ENCODE results near the gene MAT2A.
A peak's percentile ranks its signal among the peaks of the same experiment; 100 is the strongest.

DNA sequence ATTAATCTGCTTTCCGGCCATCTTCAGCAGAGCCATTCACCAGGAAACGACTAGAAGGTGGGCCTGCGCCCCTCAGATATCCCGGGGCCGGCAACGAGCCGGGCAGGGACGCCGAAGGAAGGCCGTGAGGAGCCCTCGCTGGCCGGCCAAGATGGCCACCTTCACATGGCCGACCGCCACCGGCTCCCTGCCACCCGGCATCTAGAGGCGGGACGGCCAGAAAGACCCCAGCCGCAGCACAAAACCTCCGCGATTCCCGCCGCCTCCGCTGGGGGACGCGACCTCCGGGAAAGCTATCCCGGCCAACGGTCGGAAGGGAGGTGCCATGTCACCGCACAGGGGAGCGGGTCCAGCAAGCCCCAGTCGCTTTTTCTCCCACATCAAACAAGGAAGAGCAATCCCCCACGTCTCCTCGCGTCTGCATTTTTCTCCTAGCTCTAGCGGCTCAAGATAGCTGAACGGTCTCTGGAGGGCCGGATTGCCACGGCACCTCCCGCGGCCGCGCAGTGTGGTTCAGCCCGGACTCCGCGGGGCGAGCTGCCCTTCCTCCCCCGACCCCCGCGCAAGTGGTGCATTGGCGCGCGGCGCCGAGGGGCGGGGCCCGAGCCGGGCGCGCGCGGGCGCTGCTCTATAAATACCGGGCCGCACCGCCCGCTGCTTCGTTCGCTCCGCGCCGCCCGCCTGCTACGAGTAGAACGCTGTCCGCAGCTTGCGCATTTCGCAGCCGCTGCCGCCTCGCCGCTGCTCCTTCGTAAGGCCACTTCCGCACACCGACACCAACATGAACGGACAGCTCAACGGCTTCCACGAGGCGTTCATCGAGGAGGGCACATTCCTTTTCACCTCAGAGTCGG lies at the start of gene MAT2A:
- TF ChIP-seq, protein P1, sequence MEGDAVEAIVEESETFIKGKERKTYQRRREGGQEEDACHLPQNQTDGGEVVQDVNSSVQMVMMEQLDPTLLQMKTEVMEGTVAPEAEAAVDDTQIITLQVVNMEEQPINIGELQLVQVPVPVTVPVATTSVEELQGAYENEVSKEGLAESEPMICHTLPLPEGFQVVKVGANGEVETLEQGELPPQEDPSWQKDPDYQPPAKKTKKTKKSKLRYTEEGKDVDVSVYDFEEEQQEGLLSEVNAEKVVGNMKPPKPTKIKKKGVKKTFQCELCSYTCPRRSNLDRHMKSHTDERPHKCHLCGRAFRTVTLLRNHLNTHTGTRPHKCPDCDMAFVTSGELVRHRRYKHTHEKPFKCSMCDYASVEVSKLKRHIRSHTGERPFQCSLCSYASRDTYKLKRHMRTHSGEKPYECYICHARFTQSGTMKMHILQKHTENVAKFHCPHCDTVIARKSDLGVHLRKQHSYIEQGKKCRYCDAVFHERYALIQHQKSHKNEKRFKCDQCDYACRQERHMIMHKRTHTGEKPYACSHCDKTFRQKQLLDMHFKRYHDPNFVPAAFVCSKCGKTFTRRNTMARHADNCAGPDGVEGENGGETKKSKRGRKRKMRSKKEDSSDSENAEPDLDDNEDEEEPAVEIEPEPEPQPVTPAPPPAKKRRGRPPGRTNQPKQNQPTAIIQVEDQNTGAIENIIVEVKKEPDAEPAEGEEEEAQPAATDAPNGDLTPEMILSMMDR (IDR thresholded peaks at IDR 0.05) = peak; percentile 52
- no peak for TF ChIP-seq EZH2 (IDR thresholded peaks at IDR 0.05; ENCODE audit: borderline replicate concordance, insufficient read depth, low read depth, low read length, poor library complexity, severe bottlenecking)

Measured in B cell (primary cell).